GM19023 (cell line): ENCODE data around the gene PNPLA2.

ENCODE experiments used
- ATAC-seq: cut with Tn5 transposase; IDR thresholded peaks from one replicate; pipeline ENCODE4 v1.9.1; 2021; ENCODE audit warnings: mild to moderate bottlenecking, moderate library complexity; ENCODE audit not compliant: unreplicated experiment

PNPLA2 gene

DNA sequence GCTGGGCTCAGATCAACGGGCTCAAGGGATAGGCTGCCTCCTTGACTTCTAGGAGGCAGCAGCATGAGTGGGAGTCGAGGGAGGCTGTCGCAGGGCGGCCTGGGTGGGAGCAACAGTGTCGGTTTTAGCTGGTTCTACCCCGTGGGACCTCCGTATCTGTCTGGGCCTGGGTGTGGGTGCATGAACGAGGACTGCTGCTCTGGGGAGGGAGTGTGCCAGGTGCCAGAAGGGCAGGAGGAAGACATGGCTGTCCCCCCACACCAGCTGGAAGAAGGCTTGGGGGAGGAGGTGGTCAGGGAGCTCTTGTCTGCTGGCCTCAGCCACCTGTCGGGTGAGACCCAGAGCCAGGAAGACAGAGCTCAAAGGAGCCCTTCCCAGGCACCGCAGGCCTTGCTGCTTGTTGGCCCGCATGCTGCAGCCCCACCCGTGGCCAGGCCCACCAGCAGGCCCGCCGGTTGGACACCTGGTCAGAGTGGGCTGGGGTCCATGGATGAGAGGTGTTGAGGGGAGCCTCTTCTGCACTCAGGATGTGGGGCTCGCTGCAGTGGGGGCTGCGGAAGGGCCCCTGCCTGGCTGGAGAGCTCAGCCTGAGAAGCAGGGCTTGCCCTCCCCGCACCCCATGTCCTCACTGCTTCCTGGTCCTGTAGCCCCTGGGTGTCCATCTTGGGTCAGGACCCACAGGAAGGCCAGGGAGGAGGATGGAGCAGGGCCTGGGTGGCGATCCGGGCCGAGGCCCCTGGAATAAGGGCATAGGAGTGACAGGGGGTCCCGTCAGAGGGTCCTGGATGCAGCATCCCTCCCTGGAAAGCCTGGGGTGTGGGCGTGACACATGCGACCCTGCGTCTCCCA lies 32.3 kb upstream of the PNPLA2 start:
- ATAC-seq = no peak

DNA sequence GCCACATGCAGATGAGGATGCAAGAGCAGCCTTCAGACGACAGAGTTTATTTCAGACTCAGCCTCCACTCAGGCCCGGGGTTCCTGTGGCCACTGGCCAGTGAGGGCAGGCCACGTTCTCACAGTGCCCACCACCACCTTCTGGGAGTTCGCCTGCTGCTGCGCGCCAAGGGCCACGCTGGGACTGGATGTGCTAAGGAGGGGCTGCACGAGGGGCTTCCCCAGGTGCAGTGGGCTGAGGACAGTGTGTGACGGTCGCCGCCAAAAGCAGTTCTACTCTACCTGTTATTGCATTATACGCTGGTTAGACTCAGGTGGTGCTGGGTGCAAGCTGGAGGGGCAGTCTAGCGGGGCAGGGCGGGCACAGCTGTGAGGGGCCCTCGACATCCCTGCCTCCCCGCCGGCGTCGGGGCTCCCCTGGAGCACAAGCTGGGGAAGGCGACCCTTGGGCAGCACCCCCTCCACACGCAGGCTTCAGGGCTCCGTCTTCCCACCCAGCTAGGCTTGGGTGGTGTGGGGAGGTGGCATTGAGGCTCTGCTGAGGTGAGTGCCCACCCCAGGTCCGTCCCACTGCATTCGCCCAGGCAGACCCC lies 31.5 kb upstream of the PNPLA2 start:
- no peak for ATAC-seq

DNA sequence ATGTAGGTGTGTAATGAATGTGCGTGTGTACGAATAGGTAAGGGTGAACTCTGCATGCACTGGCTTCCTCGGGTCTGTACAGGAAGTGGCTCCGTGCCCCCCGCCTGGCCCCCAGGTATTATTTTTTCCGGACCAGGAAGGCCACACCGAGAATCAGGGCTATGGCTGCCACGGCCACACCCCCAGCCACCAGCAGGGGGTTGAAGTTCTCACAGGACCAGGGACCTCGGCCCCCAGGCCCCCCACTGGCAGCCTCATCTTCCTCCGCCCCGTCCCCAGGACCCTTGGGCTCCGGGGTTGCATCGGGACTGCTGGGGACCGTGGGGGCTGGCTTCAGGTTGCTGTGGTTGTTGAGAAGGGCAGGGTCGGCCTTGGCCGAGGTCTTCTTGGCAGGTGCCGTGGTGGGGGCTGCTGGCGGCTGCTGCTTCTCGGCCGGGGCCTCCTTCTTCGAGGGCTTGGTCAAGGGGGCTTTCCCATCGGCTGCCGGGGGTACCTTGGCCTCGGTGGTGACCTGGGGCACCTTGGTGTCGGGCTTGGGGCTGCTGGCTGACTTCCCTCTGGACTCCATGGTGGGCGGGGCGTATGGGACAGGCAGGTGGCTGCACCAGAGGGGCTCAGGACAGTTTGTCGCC lies 30.6 kb upstream of the PNPLA2 start:
- ATAC-seq = no peak

DNA sequence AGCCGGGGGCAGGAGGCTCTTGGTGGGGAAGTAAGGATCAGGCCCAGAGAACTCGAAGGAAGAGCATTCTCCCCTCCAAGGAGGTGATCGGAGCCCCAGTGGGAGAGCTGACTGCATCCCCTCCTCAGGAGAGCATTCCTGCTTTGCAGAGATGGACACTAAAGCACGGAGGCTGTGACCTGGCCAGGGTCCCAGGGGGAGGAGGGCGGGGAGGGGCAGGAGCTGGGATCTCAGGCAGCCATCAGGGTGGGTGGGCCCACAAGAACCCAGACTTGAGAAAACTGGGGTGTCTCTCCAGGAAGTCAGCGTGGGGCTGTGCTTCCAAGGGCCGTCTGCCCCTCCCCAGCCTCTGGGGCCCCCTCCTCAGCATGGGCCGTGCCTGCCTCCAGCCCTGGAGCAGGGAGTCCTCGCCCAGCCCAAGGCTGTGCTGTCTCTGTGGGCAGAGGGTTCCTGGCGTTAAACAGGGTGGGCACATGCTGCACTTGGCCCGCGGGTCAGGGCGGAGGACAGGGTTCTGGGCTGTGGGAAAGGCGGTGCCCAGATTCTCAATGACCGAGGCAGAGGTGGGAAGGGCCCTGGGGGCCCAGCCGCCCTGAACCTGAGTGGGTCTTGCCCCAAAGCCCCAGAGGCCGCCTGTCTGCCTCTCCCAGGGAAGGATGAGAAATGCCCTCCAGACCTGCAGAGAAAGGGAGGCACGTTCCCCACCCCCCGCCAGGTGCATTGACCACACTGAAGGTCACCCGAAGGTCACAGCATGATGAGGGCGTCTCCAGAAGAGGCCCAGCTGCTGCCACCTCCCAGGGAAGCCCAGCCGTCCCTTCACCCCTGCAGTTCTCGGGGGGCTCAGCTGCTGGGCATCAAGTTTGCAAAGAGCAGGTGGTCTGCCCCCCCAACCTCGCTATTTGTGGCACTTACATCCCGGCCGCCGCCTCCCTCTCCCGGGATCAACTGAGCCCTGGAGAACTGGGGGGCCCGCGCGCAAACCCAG lies 29.5 kb upstream of the PNPLA2 start:
- no peak for ATAC-seq

DNA sequence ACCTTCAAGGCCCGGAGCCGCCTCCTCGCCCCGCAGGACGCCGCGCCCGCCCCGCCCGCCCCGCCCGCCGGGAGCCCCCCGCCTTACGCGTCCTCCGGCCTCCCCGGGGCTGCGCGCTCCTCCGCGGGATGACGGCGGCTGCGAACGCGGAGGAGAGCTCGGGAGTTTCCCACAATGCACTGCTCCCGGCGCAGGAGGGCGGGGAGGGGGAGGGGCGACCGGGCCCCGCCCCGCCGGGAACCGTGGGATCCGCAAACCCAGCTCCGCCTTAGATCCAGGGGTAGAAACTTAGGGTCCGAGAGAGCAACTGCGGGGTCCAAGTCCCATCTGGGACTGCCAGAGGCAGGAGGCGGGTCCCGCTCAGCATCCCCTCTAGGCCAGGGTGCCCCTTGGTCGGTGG lies 28.8 kb upstream of the PNPLA2 start, which contains the start of gene CEND1:
Gene CEND1 (minus strand): TSS at position 148 of the 400 bp plus-strand sequence. CDS start 1,514 bp downstream, outside the sequence.
- ATAC-seq = no peak

GRCh38 chr11:790721-791564 lies 27.8 kb upstream of the PNPLA2 start:
- ATAC-seq = no peak

DNA sequence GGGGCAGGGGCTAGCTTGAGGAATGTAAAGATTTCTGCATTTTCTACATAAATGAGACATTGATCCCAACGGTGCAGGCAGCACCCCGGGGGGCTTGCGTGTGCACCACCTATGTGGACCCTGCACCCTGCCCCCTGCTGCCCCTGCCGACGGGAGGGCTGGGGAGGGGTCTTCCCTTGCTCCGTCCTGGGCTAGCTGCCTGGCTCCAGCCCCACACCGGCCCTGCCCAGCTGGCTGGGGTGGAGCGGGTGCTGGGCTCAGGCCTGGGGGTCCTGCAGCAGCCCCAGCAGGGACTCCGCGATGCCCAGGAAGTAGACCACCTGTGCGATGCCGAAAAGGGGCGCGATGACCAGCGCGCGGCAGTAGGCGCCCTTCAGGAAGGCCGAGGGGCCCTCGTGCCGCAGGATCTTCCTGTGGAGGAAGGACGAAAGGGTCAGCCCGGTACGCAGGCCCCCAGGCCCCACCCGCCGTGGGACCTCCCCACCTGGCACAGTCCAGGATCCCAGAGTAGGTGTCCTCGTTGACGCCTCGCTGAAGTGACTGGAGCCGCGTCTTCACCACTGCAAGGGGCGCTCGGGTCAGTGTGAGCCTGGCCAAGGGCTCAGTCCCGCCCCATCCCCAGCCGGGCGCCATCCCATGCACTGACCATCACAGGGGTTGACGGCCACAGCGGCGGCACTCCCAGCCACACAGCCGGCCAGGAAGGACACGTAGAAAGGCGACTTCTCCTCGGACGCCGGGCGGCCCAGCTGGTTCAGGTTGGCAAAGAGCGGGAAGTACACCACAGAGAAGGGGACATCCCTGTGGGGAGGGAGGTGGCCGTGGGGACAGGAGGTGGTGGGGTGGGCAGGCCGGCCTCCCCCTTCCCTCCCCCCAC lies 26.8 kb upstream of the PNPLA2 start:
- no peak for ATAC-seq

GRCh38 chr11:792535-792821 lies 26.2 kb upstream of the PNPLA2 start:
- no peak for ATAC-seq

- ATAC-seq = no peak
Observed at GRCh38 chr11:792873-793272, 25.8 kb upstream of the PNPLA2 start.

GRCh38 chr11:793556-793955 lies 25.2 kb upstream of the PNPLA2 start:
- ATAC-seq = no peak

GRCh38 chr11:794013-794765 lies 24.5 kb upstream of the PNPLA2 start:
- no peak for ATAC-seq

- no peak for ATAC-seq
Observed at GRCh38 chr11:794766-795633, 23.7 kb upstream of the PNPLA2 start.

DNA sequence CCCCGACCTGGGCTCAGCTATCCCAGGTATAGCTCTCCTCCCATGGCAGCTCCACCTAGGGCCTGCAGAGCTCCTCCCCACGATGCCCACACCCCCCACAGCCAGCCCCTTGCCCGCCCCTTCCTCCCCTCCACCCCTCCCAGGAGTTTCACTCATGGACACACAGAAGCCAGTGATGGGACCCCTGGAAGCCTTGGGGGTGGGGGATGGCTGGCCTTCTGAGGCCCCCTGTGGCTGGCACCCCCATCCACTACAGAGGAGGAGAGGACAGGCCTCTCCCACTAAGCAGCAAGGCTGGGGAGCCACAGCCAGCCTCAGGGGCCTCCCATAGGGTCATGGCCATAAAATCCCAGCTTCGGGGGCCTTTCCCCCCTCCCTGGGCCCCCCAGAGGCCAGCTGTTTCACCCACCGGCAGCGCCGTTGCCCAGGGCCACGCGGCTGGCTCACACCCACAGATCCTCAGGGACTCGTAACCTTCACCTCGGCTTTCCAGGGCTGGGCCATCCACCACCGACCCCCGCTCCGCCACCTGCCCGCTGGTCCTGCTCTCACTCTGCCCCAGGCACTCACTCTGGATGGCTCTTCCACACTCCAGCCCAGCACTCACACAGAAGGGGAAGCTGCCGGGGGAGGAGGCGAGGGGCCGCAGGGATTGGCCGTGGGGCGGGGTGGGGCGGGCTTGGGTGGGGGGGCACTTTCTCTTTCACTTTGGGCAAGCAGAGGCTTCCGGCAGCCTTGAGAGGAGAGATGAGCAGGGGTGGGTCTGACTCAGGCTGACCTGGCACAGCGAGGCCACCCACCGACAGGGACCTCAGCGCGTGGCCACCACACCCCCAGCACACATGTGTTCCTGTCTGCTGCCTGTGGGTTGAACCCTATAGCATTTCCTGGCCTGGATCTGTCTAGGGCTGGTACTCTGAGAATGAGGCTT lies 22.8 kb upstream of the PNPLA2 start:
- peak; percentile 31 for ATAC-seq

GRCh38 chr11:796565-797295 lies 22.0 kb upstream of the PNPLA2 start:
- no peak for ATAC-seq

GRCh38 chr11:797296-798092 lies 21.2 kb upstream of the PNPLA2 start:
- peak; percentile 44 for ATAC-seq
